HCT116 (cell line): ENCODE data around the gene PPM1D. TPM values are rescaled to one million over a fixed set of nuclear protein-coding genes. Genes with fewer than 3 reads are reported as not detected.

Source experiments
- ATAC-seq: fragments of 200-7000 bp; cut with Tn5 transposase; 2 replicates; pipeline ENCODE4 v1.9.1; 2020; ENCODE audit warnings: mild to moderate bottlenecking, moderate library complexity
- BruUV-seq: library from RNA; stranded (reverse); fragments of 400-500 nt; replicated peaks from 2 replicates; lab custom pipeline; 2021; lab: Mats Ljungman, UMichigan
- CTCF ChIA-PET: fragments of 300-600 bp; sonication (Branson Sonifier 250); formaldehyde crosslinking; loops from one replicate; lab custom pipeline; 2021; ENCODE audit warnings: antibody characterized with exemption; lab: Charles Lee
- POLR2A ChIA-PET: fragments of 300-600, 350-600 bp; sonication (Branson Sonifier 250); formaldehyde crosslinking; loops from one replicate; lab custom pipeline; 2021; ENCODE audit warnings: antibody characterized with exemption; lab: Charles Lee
- RAD21 ChIA-PET, 2 experiments: fragments of 300-600 bp; sonication (Branson Sonifier 250); formaldehyde crosslinking; loops; one replicate each; lab custom pipeline; 2023; ENCODE audit warnings: low total read pairs in 2 of 2; ENCODE audit not compliant: uncharacterized antibody in 2 of 2, unreplicated experiment in 2 of 2, low non-redundant PET in 1 of 2; lab: Charles Lee
- DNase-seq: peaks from one replicate; pipeline ENCODE4 v3.0.0-alpha.2; 2010; ENCODE audit warnings: low read depth, low spot score
- H2AFZ ChIP-seq: fragments of 200-600 bp; shearing (Covaris generic), sonication (generic); 2 replicates; pipeline ENCODE4 v1.6.1; 2017; ENCODE audit warnings: low read depth, mixed run types, mixed read lengths, antibody characterized with exemption, low read length; ENCODE audit not compliant: poor library complexity, severe bottlenecking
- H3K27ac ChIP-seq: 2 replicates; pipeline ENCODE4 v1.5.1; 2012; ENCODE audit warnings: low read depth, low read length
- H3K27me3 ChIP-seq: fragments of 200-600 bp; sonication (generic); 2 replicates; pipeline ENCODE4 v1.6.1; 2016; ENCODE audit warnings: mixed run types, low read length, mixed read lengths; ENCODE audit not compliant: insufficient read depth
- H3K36me3 ChIP-seq, 2 experiments: fragments of 200-500 bp in 1 of 2; fragments of 200-600 bp in 1 of 2; sonication (Bioruptor generic) in 1 of 2; sonication (generic) in 1 of 2; 2 replicates each; pipeline versions ENCODE4 v1.5.1 to v1.6.1; 2014 to 2016; ENCODE audit warnings: low read length in 2 of 2, inconsistent platforms in 1 of 2, mixed read lengths in 1 of 2, mixed run types in 1 of 2; ENCODE audit not compliant: insufficient read depth in 2 of 2, control insufficient read depth in 1 of 2
- H3K4me1 ChIP-seq, 2 experiments: fragments of 200-600 bp in 1 of 2; sonication (generic) in 1 of 2; 2 replicates each; pipeline versions ENCODE4 v1.5.1 to v1.6.1; 2012 to 2017; ENCODE audit warnings: low read length in 2 of 2, inconsistent platforms in 1 of 2, mild to moderate bottlenecking in 1 of 2, mixed read lengths in 1 of 2, mixed run types in 1 of 2, moderate library complexity in 1 of 2; ENCODE audit not compliant: insufficient read depth in 2 of 2, control insufficient read depth in 1 of 2
- H3K4me2 ChIP-seq: fragments of 200-600 bp; sonication (generic); 2 replicates; pipeline ENCODE4 v1.6.1; 2017; ENCODE audit warnings: mixed run types, low read length, mixed read lengths
- H3K4me3 ChIP-seq, 2 experiments: fragments of 200-600 bp in 1 of 2; sonication (generic) in 1 of 2; replicated peaks in 1 of 2; 2 replicates each; pipeline ENCODE4 v1.5.1; 2011 to 2016; ENCODE audit warnings: low read length in 2 of 2, control low read depth in 1 of 2, low read depth in 1 of 2, mild to moderate bottlenecking in 1 of 2, mixed read lengths in 1 of 2, mixed run types in 1 of 2
- H3K79me2 ChIP-seq: fragments of 200-600 bp; sonication (generic); 2 replicates; pipeline ENCODE4 v1.6.1; 2017; ENCODE audit warnings: mild to moderate bottlenecking, mixed run types, low read length, moderate library complexity, mixed read lengths; ENCODE audit not compliant: insufficient read depth
- H3K9ac ChIP-seq: fragments of 200-600 bp; sonication (generic); 2 replicates; pipeline ENCODE4 v1.6.1; 2016; ENCODE audit warnings: low read length, mixed read lengths
- H3K9me2 ChIP-seq: fragments of 200-600 bp; sonication (generic), shearing (Covaris generic); 2 replicates; pipeline ENCODE4 v1.6.1; 2017; ENCODE audit warnings: mixed run types, mild to moderate bottlenecking, moderate library complexity; ENCODE audit not compliant: insufficient read depth
- H3K9me3 ChIP-seq, 2 experiments: fragments of 200-500 bp in 1 of 2; fragments of 200-600 bp in 1 of 2; sonication (Bioruptor generic) in 1 of 2; sonication (generic) in 1 of 2; 2 replicates each; pipeline ENCODE4 v1.6.1; 2014 to 2017; ENCODE audit warnings: low read length in 2 of 2, mixed read lengths in 2 of 2, inconsistent platforms in 1 of 2, low read depth in 1 of 2, mild to moderate bottlenecking in 1 of 2, mixed run types in 1 of 2, moderate library complexity in 1 of 2; ENCODE audit not compliant: control insufficient read depth in 1 of 2, insufficient read depth in 1 of 2
- H4K20me1 ChIP-seq: fragments of 200-600 bp; sonication (generic), shearing (Covaris generic); 2 replicates; pipeline ENCODE4 v1.6.1; 2017; ENCODE audit warnings: mixed run types, mild to moderate bottlenecking, moderate library complexity; ENCODE audit not compliant: insufficient read depth
- CEBPB ChIP-seq: IDR thresholded peaks from 2 replicates; pipeline ENCODE4 v1.6.1; 2012; ENCODE audit warnings: low read depth
- EGR1 ChIP-seq: IDR thresholded peaks from 2 replicates; pipeline ENCODE4 v1.6.1; 2012; ENCODE audit warnings: low read depth
- ELF1 ChIP-seq: IDR thresholded peaks from 2 replicates; pipeline ENCODE4 v1.6.1; 2012; ENCODE audit warnings: low read depth, borderline replicate concordance
- EZH2phosphoT487 ChIP-seq: fragments of 200-600 bp; IDR thresholded peaks from 2 replicates; pipeline ENCODE4 v1.6.1; 2018; ENCODE audit warnings: antibody characterized with exemption, borderline replicate concordance
- TCF7L2 ChIP-seq: IDR thresholded peaks from 2 replicates; pipeline ENCODE4 v1.7.0; 2011; ENCODE audit warnings: borderline replicate concordance, inconsistent platforms; ENCODE audit not compliant: insufficient read depth, insufficient read length; ENCODE audit errors: extremely low read depth
- intact Hi-C: fragments of 100-400 bp; cut with micrococcal nuclease; formaldehyde crosslinking; loops from 2 replicates; pipeline ENCODE4 v1.10.0; 2022
- total RNA-seq: library from RNA; stranded (reverse); gene quantifications from one replicate; pipeline ENCODE4 v1.2.1, GENCODE V29; 2021; ENCODE audit not compliant: unreplicated experiment

PPM1D gene
- total RNA-seq, 1 experiment from 2014 or later = 29.1 TPM

DNA sequence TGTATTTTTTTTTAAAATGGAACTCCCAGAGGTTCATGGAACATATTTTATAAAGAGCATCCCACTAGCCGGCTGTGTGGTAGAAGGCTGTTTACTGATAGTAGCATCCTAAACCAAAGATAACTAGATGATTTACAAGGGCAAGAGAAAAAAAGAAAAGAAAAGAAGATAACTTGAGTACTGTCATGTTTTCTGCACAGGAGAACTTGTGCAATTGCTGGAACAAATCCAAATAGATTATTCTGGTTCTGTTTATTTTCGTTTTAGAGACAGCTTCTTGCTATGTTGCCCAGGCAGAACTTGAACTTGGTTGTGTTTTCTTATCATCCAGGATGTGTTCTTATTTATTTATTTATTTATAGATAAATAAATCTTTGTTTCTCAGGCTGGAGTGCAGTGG lies 20.9 kb upstream of the PPM1D start:
- Histone ChIP-seq H3K9me3 (no peaks in the 10 kb centered on the region), H3K9me2 (no peaks in the 10 kb centered on the region), H4K20me1 (no peaks in the 10 kb centered on the region), H3K79me2 (no peaks in the 10 kb centered on the region)
- no TSS peak for BruUV-seq
- ATAC-seq = no peak
- no peak for TF ChIP-seq EZH2phosphoT487
- TF ChIP-seq EGR1 = no peak
- TF ChIP-seq, all 23 proteins: peak for 0
- ChIA-PET RAD21 (no interaction called here), CTCF (interaction anchor here (1.5 to 2.4 kb wide), 2 partner anchors 9 to 22 kb away, joined by 6 to 10 read pairs; no protein-coding TSS in a partner anchor), POLR2A (no interaction called here)
- DNase-seq = no peak
- no peak overlapping the region for H3K9ac ChIP-seq
- intact Hi-C loops = no loop called here
- H3K4me3 ChIP-seq = no peak overlapping the region
- H3K27ac ChIP-seq = no peak overlapping the region
- no peak overlapping the region for H2AFZ ChIP-seq
- no peaks in the 10 kb centered on the region for H3K36me3 ChIP-seq
- H3K27me3 ChIP-seq = no peaks in the 10 kb centered on the region
- H3K4me1 ChIP-seq = no peaks in the 10 kb centered on the region
- H3K4me2 ChIP-seq = no peak overlapping the region

GRCh38 chr17:60579551-60579950 lies 20.4 kb upstream of the PPM1D start:
- no peaks in the 10 kb centered on the region for H3K27me3 ChIP-seq
- no peak overlapping the region for H3K4me3 ChIP-seq
- H3K4me2 ChIP-seq = no peak overlapping the region
- H3K36me3 ChIP-seq = no peaks in the 10 kb centered on the region
- POLR2A ChIA-PET = no interaction called here
- BruUV-seq = no TSS peak
- intact Hi-C loops = no loop called here
- H2AFZ ChIP-seq = no peak overlapping the region
- CTCF ChIA-PET = interaction anchor here (1.6 to 2.4 kb wide), 2 partner anchors 10 to 22 kb away, joined by 6 to 12 read pairs; no protein-coding TSS in a partner anchor
- no peaks in the 10 kb centered on the region for H4K20me1 ChIP-seq
- H3K27ac ChIP-seq = no peak overlapping the region
- no peaks in the 10 kb centered on the region for H3K4me1 ChIP-seq
- RAD21 ChIA-PET = no interaction called here
- DNase-seq = no peak
- TF ChIP-seq CEBPB (no peak), TCF7L2 (no peak), ELF1 (no peak)
- TF ChIP-seq, all 23 proteins: peak for 0
- Histone ChIP-seq H3K79me2 (no peaks in the 10 kb centered on the region), H3K9me3 (no peaks in the 10 kb centered on the region), H3K9me2 (no peaks in the 10 kb centered on the region), H3K9ac (no peak overlapping the region)
- ATAC-seq = no peak
